Calu3 (cell line): ENCODE results near the gene CGA. TPM values are rescaled to one million over a fixed set of nuclear protein-coding genes. Genes with fewer than 3 reads are reported as not detected.

Experiments used
- BruUV-seq: library from RNA; stranded (reverse); fragments of 400-500 nt; replicated peaks from 2 replicates; lab custom pipeline; 2021; lab: Mats Ljungman, UMichigan
- CTCF ChIA-PET: fragments of 300-600 bp; sonication (Branson Sonifier 250); formaldehyde crosslinking; loops from one replicate; lab custom pipeline; 2022; ENCODE audit warnings: antibody characterized with exemption; lab: Charles Lee
- DNase-seq: peaks from one replicate; pipeline ENCODE4 v3.0.0; 2022
- H3K27ac Mint-ChIP-seq: one replicate; pipeline ENCODE4 v1.8.0; 2022; ENCODE audit warnings: mixed read lengths; ENCODE audit not compliant: unreplicated experiment
- H3K27me3 Mint-ChIP-seq: one replicate; pipeline ENCODE4 v1.8.0; 2022; ENCODE audit warnings: mixed read lengths; ENCODE audit not compliant: unreplicated experiment
- H3K36me3 Mint-ChIP-seq: one replicate; pipeline ENCODE4 v1.8.0; 2022; ENCODE audit warnings: mild to moderate bottlenecking, moderate library complexity, mixed read lengths; ENCODE audit not compliant: insufficient read depth, unreplicated experiment
- H3K4me1 Mint-ChIP-seq: one replicate; pipeline ENCODE4 v1.8.0; 2022; ENCODE audit warnings: mild to moderate bottlenecking, low read depth, mixed read lengths; ENCODE audit not compliant: unreplicated experiment
- H3K4me3 Mint-ChIP-seq: one replicate; pipeline ENCODE4 v1.8.0; 2022; ENCODE audit warnings: mild to moderate bottlenecking, low read depth, moderate library complexity, mixed read lengths; ENCODE audit not compliant: unreplicated experiment
- H3K9me3 Mint-ChIP-seq: one replicate; pipeline ENCODE4 v1.8.0; 2022; ENCODE audit warnings: low read depth, mixed read lengths; ENCODE audit not compliant: unreplicated experiment
- intact Hi-C: fragments of 100-400 bp; cut with micrococcal nuclease; formaldehyde crosslinking; loops from one replicate; pipeline ENCODE4 v1.10.0; 2022; ENCODE audit not compliant: unreplicated experiment
- total RNA-seq: library from RNA; stranded (reverse); gene quantifications from 2 replicates; pipeline ENCODE4 v1.2.3, GENCODE V29; 2022
- TF ChIP-seq, protein P1 (sequence below): fragments of 200-600 bp; IDR thresholded peaks from one replicate; pipeline ENCODE4 v1.8.0; 2022; ENCODE audit warnings: antibody characterized with exemption; ENCODE audit not compliant: unreplicated experiment

The CGA gene
- total RNA-seq, 1 experiment from 2014 or later: not detected

DNA sequence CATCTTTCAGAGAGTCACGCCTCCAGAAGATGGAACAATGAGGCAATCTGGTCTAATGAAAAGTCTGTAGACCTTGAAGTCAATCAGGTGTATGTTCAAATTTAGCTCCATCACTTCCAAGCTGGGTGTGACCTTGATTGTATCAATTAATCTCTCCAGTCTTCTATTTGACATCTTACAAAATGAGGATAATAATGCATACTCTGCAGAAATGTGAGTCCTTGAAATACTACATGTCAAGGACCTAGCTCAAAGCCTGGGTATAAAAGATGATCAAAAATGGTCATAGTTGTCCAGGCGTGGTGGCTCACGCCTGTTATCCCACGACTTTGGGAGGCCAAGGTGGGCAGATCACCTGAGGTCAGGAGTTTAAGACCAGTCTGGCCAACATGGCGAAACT lies 29.8 kb downstream of the CGA start:
- Mint-ChIP-seq H3K4me3 (no peak overlapping the region), H3K27ac (no peak overlapping the region), H3K4me1 (peaks cover 9% of the 10 kb centered on the region), H3K9me3 (no peaks in the 10 kb centered on the region), H3K36me3 (no peaks in the 10 kb centered on the region), H3K27me3 (peaks cover 31% of the 10 kb centered on the region)
- intact Hi-C loops: loop anchor here (5.0 kb wide), 1 partner anchor 172 kb away; no protein-coding TSS in a partner anchor
- CTCF ChIA-PET: no interaction called here
- TF ChIP-seq, protein P1, sequence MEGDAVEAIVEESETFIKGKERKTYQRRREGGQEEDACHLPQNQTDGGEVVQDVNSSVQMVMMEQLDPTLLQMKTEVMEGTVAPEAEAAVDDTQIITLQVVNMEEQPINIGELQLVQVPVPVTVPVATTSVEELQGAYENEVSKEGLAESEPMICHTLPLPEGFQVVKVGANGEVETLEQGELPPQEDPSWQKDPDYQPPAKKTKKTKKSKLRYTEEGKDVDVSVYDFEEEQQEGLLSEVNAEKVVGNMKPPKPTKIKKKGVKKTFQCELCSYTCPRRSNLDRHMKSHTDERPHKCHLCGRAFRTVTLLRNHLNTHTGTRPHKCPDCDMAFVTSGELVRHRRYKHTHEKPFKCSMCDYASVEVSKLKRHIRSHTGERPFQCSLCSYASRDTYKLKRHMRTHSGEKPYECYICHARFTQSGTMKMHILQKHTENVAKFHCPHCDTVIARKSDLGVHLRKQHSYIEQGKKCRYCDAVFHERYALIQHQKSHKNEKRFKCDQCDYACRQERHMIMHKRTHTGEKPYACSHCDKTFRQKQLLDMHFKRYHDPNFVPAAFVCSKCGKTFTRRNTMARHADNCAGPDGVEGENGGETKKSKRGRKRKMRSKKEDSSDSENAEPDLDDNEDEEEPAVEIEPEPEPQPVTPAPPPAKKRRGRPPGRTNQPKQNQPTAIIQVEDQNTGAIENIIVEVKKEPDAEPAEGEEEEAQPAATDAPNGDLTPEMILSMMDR: no peak
- no peak for DNase-seq
- no TSS peak for BruUV-seq

DNA sequence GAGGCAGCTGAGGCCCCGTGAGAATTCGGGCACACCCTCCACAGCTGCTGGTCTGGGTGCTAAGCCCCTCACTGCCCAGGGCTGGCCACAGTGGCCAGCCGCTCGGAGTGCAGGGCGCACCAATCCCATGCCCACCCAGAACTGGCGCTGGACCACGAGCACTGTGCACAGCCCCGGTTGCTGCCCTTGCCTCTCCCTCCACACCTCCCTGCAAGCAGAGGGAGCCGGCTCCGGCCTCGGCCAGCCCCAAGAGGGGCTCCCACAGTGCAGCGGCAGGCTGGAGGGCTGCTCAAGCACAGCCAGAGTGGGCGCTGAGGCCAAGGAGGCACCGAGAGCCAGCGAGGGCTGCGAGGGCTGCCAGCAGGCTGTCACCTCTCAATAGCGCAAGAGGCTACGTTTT lies 35.0 kb downstream of the CGA start:
- H3K27ac Mint-ChIP-seq: no peak overlapping the region
- no peaks in the 10 kb centered on the region for H3K36me3 Mint-ChIP-seq
- peaks cover 39% of the 10 kb centered on the region for H3K27me3 Mint-ChIP-seq
- TF ChIP-seq, protein P1: no peak
- no peaks in the 10 kb centered on the region for H3K9me3 Mint-ChIP-seq
- intact Hi-C loops: no loop called here
- no peak for DNase-seq
- no TSS peak for BruUV-seq
- no peaks in the 10 kb centered on the region for H3K4me1 Mint-ChIP-seq
- CTCF ChIA-PET: no interaction called here
- no peak overlapping the region for H3K4me3 Mint-ChIP-seq

- no peaks in the 10 kb centered on the region for H3K36me3 Mint-ChIP-seq
- no peaks in the 10 kb centered on the region for H3K9me3 Mint-ChIP-seq
- no peaks in the 10 kb centered on the region for H3K4me1 Mint-ChIP-seq
- CTCF ChIA-PET: no interaction called here
- no peak overlapping the region for H3K27ac Mint-ChIP-seq
- peaks cover 20% of the 10 kb centered on the region for H3K27me3 Mint-ChIP-seq
- DNase-seq: no peak
- TF ChIP-seq, protein P1: no peak
- no TSS peak for BruUV-seq
- H3K4me3 Mint-ChIP-seq: no peak overlapping the region
- intact Hi-C loops: no loop called here
Measured at GRCh38 chr6:87054143-87054833, 40.6 kb downstream of the CGA start.

GRCh38 chr6:87053312-87053711 lies 41.6 kb downstream of the CGA start:
- DNase-seq: no peak
- TF ChIP-seq, protein P1: no peak
- no TSS peak for BruUV-seq
- H3K36me3 Mint-ChIP-seq: no peaks in the 10 kb centered on the region
- CTCF ChIA-PET: no interaction called here
- intact Hi-C loops: no loop called here
- no peak overlapping the region for H3K27ac Mint-ChIP-seq
- H3K27me3 Mint-ChIP-seq: peaks cover 30% of the 10 kb centered on the region
- no peaks in the 10 kb centered on the region for H3K4me1 Mint-ChIP-seq
- no peaks in the 10 kb centered on the region for H3K9me3 Mint-ChIP-seq
- no peak overlapping the region for H3K4me3 Mint-ChIP-seq
